Activated T-cell treated with anti-CD3 and anti-CD28 coated beads for 4 hours (primary cell): ENCODE data around the gene CMTM4.
"Not testable (repeated sequence)": the region's sequence is repeated elsewhere in the genome, so short reads cannot be mapped to it uniquely, and the experiment has no call there.

Experiments used
- DNase-seq: peaks from one replicate; pipeline ENCODE4 v3.0.0-alpha.2; 2020

CMTM4 gene

GRCh38 chr16:66611911-66612310 is 84.6 kb downstream of the CMTM4 start:
- not testable (repeated sequence) for DNase-seq

DNA sequence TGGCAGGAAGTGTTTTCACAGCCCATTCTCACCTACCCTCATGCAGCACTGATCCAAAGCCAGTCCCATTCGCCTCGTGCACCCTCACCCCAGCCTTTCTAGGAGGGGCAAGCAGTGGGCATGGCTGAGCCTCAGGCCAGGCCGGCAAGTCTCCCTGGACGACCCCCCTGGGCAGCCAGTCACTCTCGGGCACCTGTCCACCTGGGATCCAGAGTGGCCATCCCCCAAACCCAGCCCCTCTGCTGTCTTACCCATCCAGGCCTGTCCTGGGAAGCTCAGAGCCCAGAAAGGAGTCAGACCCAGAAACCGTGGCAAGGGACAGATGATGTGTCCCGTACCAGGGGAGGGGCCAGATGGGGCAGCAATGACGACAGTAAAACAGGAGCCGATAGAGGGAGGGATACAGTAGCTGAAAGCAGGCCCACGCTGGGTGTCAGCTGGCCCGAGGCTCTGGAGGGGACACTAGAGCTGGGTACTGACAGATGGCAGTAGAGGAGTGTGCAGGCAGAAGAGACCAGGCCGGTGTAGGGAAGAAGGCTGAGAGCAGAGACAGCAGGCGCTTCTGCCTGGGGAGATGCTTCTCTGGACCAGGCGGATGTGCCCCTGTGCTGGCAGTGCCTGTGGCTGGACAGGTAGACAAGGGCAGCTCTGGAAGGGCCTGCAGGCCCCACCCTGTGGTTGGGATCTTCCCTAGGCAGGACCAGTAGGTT is 86.3 kb downstream of the CMTM4 start:
- DNase-seq, result no peak

DNA sequence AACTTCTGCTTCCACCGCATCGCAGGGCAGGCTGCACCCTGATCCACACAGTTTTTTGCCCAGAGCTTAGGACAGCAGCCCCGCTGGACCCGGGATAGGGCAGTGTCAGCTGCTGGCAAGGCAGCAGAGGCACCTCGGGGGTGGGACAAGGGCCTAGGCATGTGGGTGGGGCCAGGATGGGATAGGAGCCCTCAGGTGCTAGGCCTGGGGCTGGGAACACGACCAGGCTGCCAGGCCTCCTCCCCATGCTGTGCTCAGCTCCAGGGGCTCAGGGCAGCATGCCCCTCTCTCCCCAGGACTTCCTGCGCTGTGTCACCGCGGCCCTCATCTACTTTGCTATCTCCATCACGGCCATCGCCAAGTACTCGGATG is 87.4 kb downstream of the CMTM4 start:
- no peak for DNase-seq

DNA sequence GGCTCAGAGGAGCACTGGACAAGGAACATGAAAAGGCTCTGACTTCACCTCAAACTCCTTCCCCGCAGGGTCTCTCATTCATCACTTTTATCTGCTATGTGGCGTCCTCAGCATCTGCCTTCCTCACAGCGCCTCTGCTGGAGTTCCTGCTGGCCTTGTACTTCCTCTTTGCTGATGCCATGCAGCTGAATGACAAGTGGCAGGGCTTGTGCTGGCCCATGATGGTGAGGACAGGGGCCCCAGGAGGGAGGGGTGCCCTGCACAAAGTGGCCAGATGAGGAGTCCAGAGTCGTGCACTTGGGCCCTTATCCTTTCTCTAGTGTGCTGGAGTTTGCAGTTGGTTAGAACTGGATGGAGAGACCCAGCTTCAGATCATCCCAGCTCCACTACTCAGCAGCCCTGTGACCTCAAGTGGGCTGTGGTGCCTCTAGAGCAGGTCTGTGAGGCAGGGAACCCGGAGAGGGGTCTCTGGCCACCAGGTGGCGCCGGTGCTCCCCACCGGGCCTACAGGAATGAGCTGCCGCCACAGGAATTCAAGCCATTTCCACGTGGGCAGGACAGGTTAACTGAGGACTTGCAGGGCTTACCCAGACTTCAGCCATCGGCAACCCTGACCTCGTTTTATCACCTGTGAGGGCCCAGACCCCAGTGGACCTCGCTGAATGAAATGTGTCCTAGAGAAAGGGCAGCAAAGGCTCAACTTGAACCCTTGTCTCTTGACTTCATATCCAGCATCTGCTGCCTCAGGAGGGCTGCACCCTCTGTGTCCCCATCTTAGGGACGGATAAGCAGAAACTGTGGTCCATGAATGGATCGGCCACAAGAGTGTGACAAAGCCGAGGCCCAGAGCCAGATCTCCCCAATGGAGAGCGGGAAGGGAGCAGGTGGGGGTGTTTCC is 88.1 kb downstream of the CMTM4 start:
- peak; percentile 79 for DNase-seq

- DNase-seq, result no peak
Measured at GRCh38 chr16:66605979-66606751, 90.4 kb downstream of the CMTM4 start.

DNA sequence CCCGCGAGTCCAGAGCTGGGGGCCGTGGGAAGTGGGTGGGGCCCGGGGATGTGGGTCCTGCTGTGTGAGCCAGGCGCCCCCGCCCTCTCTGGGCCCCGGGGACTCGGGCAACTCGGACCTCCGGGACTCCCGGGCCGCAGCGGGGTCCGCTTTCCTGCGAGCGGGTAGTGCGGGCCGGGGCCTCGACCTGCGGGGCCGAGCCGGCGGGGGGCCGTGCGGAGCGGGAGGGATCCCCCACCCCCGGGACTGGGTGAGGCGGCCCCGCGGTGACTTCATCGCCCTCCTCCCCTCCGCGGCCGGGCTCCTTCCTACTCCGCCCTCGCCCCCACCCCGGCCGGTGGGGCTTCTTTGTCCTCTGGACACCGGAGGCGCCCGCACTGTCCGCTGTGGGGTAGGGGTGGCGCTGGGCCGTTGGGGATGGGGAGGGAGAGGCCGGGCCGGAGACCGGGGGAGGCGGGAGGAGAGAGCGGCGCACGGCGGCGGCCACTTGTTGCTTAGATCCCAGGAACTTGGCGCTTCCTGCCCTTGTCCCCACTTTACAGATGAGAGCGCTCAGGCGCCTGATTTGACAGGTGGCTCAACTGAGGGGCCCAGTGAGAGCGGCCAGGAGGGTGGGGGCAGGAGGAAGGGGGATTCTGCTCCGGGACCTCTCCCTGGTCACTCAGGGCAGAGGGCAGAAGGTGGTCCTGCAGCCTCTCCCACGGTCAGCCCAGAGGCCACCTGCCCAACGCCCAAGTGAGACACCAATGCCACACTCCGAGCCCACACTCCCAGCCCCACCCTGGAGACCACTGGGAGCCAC is 91.2 kb downstream of the CMTM4 start:
- DNase-seq, result no peak

- DNase-seq, result peak; percentile 69
Measured at GRCh38 chr16:66604376-66605176, 92.0 kb downstream of the CMTM4 start, which contains the start of gene CMTM3. TSS of gene CMTM3 (plus strand) at chr16:66604704. CDS start at chr16:66604806, 102 bp downstream.

GRCh38 chr16:66603537-66604375 is 92.8 kb downstream of the CMTM4 start:
- peak; percentile 50 for DNase-seq

DNA sequence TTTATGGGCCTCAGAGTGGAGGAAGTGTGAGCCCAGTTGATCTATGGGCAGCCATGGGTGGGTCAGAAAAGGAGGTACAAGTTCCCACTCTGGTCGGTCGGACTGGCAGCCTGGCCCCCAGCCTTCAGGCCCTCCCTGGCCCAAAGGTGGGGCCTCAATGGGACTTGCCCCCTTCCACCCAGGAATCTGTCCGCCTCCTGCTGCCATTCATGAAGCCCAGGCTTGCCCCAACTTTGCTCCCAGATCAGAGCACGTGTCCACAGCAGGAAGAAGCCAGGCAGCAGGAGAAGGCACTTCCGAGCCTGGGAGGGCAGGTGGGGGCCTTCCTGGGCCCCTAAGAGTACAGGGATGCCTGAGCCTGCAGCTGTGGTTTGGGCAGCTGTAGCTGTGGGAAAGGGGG is 95.1 kb downstream of the CMTM4 start:
- DNase-seq, result no peak

- no peak for DNase-seq
Measured at GRCh38 chr16:66600477-66600876, 96.1 kb downstream of the CMTM4 start.

DNA sequence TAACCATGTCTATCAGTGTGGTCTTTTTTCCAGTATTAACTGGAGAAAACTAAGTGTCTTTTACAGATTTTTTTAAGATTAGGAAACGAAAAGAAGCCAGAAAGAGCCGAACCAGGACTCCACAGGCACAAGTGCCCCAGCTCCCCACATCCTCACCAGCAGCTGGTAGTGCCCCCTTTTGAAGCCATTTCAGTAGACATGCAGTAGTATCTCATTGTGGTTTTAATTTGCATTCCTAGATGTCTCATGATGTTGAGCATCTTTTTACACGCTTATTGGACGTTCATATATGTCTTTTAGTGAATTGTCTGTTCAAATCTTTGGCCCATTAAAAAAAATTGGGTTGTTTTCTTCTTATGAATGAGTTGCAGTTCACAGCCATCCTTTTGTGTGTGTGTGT is 96.8 kb downstream of the CMTM4 start:
- DNase-seq, result no peak

DNA sequence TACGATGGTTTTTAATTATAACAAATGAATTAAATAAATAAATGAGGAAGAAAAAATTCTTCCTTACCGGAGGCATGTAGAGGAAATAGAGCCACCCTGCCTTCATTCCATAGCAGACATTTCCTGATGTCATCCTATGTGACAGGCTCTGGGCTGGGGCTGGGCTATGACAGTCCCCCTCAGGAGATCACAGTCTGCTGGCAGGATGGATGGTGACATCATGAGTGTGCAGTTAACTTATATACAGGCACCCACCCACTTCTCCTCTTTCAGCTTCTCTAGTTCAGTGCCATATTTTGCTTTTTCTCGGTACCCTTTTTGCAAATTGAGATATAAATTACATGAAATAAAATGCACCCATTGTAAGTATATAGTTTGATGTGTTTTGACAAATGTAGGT is 98.4 kb downstream of the CMTM4 start:
- DNase-seq, result no peak

DNA sequence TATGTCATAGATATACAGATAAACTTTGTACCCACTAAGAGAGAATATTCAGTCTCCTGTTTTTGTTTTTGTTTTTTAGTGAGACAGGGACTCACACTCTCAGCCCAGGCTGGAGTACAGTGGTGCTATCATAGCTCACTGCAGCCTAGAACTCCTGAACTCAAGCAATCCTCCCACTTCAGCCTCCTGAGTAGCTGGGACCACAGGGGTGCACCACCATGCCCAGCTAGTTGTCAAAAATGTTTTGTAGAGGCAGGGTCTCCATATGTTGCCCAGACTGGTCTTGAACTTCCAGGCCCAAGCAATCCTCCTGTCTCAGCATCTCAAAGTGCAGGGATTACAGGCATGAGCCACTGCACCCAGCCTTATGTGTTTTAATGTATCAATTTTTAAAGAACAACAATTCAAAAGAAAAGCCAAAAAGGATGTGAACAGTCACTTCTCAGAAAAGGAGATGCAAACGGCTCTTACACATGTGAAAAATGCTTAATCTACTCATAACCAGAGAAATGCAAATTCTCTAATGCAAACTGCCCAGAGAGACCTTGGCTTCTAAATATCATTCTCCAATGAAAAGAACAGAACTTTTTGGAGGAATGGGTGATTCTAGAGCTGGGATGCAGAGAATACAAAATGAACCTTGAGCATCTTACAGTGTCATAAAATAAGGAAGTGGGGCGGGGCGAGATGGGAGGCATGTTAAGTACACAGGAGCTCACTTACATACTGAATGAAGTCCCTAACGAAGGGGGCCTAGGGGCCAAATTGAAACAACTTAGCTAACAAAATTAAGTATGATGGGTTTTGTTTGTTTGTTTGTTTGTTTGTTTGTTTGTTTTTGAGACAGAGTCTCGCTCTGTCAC is 99.3 kb downstream of the CMTM4 start:
- no peak for DNase-seq

- not testable (repeated sequence) for DNase-seq
Measured at GRCh38 chr16:66596559-66596958, 100.0 kb downstream of the CMTM4 start.

GRCh38 chr16:66594739-66595138 is 101.8 kb downstream of the CMTM4 start:
- no peak for DNase-seq

- no peak for DNase-seq
Measured at GRCh38 chr16:66592814-66593213, 103.7 kb downstream of the CMTM4 start.

DNA sequence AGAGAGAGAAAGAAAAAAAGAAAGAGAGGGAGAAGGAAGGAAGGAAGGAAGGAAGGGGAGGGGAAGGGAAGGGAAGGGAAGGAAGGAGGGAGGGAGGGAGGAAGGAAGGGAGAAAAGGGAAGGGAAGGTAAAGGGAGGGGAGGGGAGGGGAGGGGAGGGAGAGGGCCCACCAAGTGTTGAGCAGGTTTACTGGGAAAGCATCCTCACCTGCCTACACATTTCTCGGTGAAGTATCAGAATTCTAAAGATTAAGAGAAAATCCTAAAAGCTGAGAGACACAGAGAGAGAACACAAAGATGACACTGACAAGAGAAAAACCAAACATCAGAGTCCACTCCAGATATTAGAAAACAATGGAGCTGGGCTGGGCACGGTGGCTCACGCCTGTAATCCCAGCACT is 104.3 kb downstream of the CMTM4 start:
- no peak for DNase-seq

DNA sequence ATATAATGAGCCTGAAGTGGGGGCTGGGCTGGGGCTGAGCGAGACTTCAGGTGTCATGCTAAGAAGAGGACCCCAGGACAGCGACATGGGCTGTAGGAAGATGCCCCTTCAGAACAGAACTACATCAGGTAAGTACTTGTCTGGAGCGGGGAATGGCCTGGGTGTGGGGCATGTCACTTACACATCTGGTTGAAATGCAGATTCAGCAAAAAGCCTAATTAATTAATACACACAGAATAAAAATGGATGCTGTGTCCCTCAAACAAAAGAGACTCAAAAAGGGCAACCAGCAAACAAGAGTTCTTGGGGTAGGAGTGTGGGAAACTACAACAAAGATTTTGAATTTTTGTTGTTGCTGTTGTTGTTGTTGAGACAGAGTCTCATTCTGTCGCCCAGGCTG is 105.5 kb downstream of the CMTM4 start:
- no peak for DNase-seq

GRCh38 chr16:66590322-66590721 is 106.2 kb downstream of the CMTM4 start:
- no peak for DNase-seq
